Colon (tissue), 2 donors: ENCODE data around the gene VSIG2.
"Not testable (repeated sequence)": the region's sequence is repeated elsewhere in the genome, so short reads cannot be mapped to it uniquely, and the experiment has no call there.

Experiments used
- FAIRE-seq: peaks from 2 replicates; lab custom pipeline; 2012; peaks lifted over from hg19 to GRCh38; lab: Jason Lieb, UNC
- donor health status: control.
- donor health status: control.

Gene VSIG2, protein sequence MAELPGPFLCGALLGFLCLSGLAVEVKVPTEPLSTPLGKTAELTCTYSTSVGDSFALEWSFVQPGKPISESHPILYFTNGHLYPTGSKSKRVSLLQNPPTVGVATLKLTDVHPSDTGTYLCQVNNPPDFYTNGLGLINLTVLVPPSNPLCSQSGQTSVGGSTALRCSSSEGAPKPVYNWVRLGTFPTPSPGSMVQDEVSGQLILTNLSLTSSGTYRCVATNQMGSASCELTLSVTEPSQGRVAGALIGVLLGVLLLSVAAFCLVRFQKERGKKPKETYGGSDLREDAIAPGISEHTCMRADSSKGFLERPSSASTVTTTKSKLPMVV

DNA sequence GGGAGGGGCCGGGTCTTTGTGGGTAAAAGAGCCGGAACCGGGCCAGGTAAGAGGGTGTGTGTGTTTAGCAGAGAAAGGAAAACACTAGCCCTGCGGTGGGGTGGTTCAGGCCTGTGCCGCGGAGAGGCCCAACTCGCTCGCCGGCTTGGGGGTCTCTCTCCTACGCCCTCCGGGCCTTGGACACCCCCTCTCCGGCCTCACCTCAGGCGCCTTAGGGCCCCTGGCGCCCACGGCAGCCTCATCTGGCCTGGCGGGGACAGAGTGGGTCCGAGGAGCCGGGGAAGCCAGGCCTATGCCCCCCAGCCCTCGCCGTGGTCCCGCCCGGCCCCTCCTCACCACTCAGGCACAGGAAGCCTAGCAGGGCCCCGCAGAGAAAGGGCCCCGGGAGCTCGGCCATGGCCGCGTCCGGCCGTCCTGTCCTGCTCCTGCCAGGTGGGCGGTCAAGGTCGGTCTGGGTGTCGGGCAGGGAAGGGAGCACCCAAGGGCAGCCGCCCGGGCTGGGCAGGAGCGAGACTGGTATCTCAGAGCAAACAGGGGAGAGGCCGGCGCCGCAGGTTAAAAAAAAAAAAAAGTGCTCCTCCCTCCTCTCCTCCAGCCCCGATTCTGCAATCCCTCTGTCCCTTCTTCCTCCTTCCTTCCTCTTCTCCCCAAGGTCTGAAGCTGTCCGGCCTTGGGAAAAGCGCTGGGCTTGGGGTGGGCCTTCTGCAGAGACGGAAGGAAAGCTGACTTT is at the start of gene VSIG2:
Gene VSIG2 (minus strand): TSS at position 515 of the 730 bp plus-strand sequence. CDS start 118 bp downstream, at position 397.
- no peak for FAIRE-seq

DNA sequence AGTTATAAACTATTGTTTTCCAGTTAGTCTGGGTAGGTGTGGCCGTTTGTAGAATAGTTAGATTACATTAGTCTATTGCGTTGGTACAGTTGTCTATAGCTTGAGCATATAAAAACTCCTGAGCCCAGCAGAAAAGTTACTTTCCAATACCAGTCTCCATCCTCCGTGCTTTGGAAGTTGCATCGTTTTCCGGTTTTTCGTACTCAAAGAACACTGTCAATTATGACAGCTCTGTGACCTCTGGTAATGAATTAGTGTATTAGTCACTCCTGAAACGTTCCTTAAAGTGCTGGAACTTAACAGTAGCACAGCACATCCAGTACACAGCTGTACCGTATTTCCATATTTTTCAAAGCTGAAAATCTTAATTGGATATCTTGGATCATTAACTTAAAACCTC is 49.0 kb upstream of the VSIG2 start:
- no peak for FAIRE-seq

DNA sequence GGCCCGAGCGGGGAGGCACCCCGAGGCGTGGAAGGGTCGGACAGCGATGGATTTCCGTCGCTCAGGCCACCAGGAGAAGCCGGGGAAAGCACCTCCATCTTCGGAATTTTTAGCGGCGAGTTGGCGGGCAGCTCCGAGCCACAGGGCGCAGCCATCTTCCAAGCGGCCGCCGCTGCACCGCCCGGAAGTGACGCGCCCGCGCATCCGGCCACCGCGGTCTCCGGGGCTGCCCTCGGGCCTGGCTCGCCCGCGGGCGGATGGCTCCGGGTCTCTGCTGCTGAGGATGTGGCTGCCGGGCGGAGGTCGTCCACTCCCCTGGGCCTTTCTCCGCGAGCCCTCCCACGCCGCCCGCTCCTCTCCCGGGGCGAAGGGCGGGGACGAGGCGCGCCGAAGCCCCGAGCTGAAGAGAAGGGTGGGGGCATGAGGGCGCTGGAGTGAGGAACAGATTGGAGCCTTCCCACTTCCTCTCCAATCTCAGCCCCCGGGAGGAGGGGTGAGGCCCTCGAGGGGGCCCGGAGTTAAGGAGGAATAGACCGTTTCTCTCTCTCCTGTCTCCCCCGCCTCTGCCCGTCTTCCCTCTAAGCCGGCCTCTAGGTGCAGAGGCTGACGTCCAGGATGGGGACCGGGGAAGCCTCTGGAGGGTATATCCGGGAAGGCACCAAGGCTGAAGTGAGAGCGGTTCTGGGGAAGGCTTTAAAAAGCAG is 48.3 kb upstream of the VSIG2 start, which contains the start of gene MSANTD2:
Gene MSANTD2 (minus strand): TSS at position 181 of the 704 bp plus-strand sequence. CDS start 26 bp downstream, at position 155.
- FAIRE-seq, result no peak

DNA sequence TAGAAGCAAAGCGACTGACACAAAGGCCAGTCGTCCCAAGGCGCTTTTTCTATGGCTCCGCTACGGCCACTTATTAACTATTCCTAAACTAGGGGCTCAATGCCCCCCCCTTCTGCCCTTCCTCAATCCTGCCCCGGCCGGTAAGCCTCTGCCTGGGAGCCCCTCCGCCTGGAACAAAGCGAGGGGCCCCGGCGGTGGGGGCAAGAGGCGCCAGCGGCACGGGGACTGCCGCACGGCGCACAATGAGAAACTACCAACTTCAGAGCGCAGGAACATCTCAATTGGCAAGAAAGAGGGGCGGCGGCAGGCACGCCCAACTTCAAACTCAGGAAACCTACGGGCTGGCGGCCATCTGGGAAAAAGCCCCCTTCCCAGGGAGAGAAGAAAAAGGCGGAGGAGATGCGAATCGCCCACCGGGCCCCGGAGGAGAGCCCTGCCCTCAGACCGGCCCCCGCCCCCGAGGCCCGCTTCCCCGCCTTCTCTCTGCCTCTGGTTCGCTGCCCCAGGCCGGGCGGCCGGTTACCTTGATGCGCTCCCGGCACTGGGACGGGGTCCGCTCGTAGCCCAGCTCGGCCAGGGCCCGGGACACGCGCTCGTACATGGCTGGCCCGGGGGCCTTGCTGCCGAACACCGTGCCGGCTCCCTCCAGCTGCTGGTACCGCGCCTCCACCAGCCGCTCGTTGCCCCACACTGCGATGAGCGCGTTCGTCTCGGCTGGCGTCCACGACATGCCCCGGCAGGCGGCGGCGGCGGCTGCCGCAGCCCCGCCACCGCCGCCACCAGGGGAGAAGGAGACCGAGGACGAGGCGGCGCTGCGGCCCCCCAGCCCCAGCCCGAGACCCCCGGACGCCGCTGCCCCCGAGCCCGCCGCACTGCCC is 47.5 kb upstream of the VSIG2 start:
- FAIRE-seq, result no peak

DNA sequence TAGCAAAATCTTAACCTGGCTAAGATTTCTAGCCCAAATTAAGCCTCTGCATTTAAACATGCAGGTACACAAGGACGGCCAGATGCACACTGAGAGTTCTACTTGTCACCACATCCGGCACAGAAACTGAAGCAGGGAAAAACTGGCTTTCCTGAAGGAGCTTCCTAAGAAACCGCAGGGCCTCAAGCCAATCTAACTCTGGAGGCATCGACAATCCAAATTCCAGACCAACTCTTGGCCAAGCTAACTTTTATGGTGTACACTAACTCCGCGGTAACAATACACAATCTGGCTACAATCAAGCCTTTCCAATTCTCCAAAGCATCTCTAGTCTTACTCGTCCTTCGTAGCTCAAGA is 46.9 kb upstream of the VSIG2 start:
- FAIRE-seq, result no peak

DNA sequence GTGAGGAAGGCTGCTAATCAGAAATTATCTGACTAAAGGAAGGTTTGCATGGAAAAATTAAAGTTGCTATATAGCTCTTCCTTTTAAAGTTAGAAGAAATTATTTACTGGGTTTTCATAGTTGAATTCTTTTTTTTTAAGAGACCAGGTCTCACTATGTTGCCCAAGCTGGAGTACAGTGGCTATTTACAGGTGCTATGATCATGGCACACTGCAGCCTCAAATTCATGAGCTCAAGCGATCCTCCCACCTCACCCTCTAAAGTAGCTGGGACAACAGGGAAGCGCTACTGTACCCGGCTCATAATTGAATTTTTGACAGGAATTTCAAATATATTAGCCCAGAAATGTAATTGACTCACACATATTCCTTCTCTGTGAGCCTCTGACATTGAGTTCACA is 44.3 kb upstream of the VSIG2 start:
- FAIRE-seq, result no peak

DNA sequence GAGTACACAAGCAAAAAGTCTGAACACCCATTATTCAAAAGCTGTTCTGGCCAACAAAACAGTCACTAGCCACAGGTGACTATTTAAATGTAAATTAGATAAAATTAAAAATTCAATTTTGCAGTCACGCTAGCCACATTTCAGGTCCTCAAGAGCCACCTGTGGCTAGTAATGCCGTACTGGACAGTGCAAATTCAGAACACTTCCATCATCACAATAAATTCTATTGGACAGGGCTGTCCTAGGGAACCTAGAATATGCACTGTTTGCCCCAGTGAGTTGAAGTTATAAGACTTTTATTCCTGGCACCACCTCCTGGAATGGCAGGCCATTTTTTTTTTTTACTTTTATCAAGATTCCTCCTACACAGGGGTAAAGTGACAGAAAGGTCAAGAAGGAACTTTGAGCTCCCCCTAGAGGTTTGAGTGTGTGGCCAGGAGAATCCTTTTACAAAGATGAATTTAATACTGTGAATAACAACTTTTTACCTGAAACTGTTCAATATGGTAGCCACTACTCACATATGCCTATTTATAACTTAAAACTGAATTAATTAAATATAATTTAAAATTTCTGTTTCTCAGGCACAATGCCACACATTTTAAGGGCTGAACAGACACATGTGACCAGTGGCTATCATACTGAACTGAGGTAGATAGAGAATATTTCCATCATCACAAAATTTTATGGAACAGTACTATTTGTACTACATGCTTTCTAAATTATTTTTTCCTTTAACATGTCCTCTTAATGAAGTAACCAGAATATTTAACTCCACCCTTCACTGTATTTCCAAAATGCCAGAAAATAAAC is 41.6 kb upstream of the VSIG2 start:
- no peak for FAIRE-seq

DNA sequence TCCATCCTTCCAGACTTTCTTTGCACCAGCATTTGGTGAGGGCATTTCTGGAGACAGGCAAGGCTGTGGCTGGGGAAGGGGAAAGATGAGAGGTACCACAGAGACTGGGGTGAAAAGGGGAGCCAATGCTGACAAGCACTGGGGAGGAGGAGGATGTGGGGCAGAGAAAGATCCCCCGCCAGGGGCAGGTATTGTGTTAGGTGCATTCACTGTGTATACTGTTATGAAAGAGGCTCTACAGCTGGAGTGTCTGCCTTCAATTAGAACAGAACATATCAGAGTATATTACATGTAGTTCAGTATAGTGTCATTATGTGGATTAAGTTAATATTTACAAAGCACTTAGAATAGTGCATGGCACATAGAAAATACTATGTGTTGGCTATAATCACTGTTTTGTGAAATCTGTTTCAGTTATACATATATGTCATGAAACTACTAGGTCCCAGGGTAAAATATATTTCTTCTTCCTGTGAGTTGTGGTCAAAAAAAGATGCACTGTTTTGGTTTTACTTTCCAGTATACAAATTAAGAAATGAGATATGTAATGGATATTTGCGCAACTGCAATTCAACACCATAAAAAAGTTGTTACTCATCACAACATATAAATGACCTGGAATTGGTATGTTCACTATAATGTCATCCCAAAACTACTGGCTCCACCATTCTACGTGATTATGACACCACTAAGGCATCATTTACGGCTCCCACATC is 39.7 kb upstream of the VSIG2 start:
- no peak for FAIRE-seq

DNA sequence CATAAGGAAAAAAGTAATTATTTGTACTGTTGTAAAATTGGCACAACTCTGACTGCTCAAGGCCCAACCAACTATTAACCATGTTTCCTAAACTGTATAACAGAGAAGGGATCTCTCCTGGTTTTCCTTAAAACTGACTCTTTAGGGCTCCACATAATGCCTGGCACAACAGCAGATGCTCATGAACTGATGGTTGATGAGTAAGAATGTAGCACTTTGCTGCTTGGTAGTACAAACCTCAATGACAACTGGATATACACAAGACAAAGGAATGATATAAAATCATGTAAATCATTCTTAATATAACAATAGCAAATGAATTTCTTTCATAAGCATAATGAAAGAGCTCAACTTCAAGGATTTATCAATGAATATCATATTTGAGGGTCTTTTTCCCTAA is 36.5 kb upstream of the VSIG2 start:
- FAIRE-seq, result no peak

DNA sequence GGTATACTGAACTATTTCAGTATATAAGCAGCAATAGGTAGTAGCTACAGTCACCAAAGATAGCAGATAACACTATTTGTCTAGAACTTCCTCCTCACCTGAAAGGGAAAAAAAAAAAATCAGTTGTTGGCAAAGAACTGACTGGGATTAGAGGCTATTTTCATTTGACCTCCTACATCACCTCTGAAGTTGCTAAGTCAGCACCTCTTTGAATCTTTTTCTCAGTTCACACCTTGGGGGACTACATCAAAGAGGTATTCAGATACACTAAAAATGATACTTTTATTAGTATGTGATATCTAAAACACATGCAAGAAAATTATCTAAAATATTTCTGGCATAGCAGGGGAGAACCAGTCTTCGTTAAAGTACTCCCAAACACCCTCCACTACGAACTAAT is 32.0 kb upstream of the VSIG2 start:
- no peak for FAIRE-seq

DNA sequence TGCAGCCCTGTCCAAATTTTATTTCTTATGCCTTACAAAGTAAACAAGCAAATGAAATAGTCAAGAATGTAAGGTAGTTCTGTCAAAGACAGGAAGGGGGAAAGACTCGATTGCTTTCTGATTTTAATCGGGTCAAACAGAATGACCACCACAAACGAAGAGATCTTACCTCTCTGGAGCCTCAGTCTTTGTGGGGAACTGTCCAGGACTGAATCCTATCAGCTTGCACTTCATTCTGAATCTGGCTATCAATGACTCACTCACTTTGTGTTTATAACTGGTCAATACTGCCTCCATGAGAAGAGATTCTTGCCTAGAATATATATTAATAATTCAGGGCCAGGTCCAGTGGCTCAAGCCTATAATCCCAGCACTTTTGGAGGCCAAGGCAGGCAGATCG is 30.9 kb upstream of the VSIG2 start:
- no peak for FAIRE-seq

DNA sequence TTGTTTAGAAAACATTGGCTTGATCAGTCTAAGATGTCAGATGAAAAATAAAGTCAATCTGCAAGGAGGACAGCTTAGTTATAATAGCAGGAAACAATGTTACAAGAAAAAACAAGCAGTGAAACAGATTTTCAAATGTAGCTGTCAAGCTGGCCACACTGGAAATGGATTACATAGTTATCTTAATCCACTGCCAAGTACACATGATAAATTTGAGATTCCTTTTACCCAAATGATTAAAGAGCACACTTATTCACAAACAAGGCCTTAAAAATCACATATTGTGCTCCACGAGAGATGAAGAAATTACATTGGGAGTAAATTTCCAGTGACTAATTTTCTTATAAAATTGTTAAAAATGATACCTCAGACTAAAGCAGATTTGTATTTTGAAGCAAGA is 27.5 kb upstream of the VSIG2 start:
- FAIRE-seq, result no peak

DNA sequence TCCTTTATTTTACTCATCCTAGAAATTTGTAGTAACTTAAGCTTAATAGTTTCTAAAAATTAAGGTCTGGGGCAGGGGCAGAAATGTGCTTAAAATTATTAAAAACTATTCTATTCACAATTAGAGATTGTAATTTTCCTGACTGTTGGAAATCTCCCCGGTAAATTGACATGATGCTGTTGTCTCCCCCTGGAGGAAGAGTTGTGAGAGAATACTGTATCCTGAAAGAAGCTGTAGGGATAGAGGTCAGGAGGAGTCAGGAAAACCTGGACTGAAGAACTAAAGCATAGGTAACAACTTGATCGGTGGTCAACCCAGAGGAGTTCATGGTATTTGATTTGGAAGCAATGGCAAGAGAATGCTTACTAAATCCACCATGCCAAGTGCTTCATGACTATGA is 26.2 kb upstream of the VSIG2 start:
- no peak for FAIRE-seq

DNA sequence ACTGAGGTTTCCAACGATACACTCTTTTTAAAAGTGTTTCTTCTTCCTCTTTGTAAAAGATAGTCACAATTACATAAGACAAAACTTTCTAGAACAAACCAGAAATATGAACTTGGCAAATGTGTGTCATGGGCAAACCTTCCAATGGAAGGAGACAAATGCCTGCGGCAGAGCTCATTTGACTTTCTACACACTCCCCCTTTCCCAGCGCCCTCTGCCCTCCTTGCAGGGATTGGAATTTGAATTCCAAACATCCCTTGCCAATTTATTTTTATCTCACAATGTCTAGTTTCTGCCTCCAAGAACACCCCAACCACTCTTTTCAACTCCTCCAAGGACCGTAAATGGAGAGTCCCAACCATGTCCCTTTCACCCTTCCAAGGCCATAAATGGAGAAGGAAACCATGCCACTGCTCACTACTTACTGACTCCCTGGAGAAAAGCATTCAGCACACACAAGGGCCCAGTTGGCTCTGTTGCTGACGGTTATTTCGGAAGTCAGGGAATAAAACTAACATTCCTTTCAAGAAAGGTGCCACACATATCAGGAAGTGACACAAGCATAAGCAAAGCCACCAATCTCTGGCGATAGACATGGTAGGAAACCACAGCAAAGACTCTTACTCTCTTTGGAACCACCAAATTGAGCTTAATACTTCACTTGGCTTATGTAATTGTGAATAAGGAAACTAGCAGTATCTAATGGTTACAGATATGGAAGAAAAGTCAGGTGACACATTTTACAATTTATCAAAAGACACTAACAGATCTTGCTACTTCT is 25.0 kb upstream of the VSIG2 start:
- FAIRE-seq, result no peak

DNA sequence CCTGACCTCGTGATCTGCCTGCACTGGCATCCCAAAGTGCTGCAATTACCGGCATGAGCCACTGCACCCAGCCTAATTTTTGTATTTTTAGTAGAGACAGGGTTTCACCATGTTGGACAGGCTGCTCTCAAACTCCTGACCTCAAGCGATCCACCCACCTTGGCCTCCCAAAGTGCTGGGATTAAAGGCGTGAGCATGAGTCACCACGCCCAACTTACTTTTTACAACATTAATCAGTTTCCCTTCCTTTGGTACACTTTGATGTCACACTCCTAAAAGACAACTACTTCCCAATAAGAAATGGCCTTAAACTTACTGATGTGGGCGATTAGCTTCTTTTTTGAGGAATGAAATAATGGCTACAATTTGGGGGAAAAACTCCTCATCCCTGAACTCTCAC is 18.9 kb upstream of the VSIG2 start:
- not testable (repeated sequence) for FAIRE-seq

DNA sequence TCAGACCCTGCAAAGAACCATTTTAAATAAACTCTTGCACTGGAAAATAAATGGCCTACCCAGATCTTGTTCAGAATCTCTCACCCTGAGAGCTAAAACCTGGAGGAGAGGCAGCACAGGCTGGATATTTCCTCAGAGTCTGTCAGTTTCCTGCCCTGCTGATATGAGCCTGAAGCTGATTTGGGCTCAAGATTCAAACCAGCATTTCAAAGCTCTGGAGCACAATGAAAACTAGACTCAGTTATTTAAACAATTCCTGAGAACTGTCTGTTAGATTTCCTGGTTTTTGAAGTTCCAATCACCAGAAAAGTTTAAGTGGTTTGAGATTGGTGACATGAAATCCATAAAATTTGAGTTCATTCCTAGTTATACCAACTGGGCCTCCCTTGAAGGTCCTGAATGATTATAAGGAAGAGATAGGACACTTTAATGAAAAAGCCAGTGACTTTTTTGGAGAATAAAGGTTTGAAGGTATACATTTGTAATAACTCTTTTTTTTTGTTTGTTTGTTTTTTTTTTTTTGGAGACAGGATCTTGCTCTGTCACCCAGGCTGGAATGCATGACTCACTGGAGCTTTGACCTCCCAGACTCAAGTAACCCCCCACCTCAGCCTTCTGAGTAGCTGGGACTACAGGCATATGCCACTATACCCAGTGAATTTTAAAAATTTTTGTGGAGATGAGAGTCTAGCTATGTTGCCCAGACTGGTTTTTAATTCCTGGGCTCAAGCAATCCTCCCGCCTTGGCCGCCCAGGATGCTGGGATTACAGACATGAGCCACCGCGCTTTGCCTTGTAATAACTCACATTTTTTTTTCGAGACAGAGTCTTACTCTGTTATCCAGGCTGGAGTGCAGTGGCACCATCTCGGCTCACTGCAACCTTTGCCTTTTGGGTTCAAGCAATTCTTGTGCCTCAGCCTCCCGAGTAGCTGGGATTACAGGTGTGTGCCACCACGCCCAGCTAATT is 18.0 kb upstream of the VSIG2 start:
- no peak for FAIRE-seq

DNA sequence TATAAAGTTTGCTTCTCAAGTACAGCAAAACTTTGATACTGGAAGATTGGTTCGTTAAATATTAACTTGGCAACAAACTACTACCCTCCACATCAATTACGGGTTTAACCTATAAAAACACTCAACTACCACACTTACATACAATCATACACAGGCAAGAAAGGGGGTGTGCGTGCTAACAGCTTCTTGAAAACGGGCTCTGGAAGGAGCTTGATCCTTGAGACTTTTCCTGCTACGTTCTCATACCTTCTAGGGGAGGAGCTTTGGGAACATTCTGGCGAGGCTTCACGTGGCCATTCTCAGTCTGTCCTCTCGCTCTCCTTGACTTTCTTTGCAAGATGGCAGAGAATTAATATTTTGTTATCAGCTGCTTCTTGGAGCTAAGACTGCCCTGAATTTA is 16.9 kb upstream of the VSIG2 start:
- no peak for FAIRE-seq

DNA sequence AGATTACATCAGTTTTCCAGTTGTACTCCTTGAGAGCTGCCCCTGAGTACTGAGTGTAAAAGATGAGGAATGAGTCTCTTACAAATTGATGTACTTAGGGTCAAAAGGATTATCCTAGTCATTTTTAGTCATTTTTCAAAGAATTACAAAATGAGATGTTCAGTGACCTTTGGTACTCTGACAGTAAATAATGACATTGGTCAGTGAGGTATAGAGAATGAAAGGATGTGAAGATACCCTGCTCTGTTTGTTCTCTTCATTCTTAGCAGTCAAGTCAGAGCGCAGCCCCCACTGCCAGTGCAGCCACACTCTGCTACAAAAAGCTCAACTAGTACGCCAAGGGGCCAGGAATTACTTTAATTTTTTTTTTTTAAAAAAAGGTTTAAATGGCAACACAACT is 14.1 kb upstream of the VSIG2 start:
- FAIRE-seq, result no peak
